ENCODE results near the gene TLE1.

The TLE1 gene

GRCh38 chr9:81573415-81574321 lies 115.7 kb downstream of the TLE1 start:
- no peak for DNase-seq (ENCODE audit: low spot score)

DNA sequence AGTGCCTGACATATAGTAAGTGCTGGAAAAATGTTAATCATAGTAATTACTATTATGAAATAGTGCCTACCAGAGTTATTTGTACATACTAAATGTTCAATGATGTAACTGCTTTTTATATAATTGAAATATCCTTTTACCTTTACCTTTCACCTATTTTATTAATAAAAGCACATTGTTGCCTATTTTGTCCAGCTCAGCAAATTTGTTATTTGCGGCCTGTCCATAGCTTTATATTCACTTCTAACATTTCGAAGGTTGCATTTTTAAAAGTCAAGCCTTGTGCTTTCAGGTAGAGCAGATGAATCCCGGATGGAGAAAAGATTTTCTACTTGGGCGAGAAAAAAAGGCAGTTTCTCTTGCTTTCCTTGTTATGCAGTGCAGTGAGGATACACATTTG lies 119.3 kb downstream of the TLE1 start:
- DNase-seq (ENCODE audit: low spot score) = no peak

GRCh38 chr9:81566074-81566698 lies 123.2 kb downstream of the TLE1 start:
- DNase-seq (ENCODE audit: low spot score) = no peak

- no peak for DNase-seq (ENCODE audit: low spot score)
Measured at GRCh38 chr9:81565609-81566008, 123.7 kb downstream of the TLE1 start.

DNA sequence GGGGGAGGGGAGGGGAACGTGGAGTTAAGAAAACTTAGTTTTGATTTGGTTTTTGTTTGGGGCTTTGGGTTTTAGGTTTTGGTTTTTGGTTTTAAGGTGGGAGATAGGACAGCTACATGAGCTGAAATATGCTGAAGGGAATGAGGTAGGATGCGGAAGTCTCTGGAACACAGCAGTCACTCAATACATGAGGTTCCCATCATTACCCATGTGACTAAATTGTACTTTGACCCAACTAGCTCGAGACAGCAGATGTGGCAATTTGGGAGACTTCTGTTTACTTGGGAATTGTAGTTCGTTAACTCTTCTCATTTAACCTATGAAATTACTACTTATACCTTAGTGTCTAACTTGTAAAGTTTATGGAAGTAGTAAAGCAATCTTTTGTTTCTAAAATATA lies 124.2 kb downstream of the TLE1 start:
- DNase-seq (ENCODE audit: low spot score) = no peak

DNA sequence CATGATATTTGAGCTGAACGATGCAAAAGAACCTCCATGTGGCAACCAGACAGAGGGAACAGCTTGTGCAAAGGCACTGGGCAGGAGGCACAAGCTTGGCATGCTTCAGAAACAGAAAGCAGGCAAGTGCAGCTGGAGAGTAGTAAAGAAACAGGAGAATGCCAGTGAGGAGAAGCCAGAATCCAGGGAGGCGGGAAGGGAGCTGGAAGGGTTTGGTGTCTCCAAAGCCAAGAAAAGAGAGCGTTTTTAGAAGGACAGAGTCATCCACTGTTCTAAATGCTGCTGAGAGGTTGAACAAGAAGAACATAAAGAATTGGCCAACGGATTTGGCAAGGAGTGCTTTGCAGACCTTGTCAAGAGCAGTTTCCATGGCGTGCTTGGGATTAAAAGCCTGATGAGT lies 124.7 kb downstream of the TLE1 start:
- no peak for DNase-seq (ENCODE audit: low spot score)

GRCh38 chr9:81563739-81564138 lies 125.6 kb downstream of the TLE1 start:
- no peak for DNase-seq (ENCODE audit: low spot score)

- no peak for DNase-seq (ENCODE audit: low spot score)
Measured at GRCh38 chr9:81563020-81563407, 126.3 kb downstream of the TLE1 start.

DNA sequence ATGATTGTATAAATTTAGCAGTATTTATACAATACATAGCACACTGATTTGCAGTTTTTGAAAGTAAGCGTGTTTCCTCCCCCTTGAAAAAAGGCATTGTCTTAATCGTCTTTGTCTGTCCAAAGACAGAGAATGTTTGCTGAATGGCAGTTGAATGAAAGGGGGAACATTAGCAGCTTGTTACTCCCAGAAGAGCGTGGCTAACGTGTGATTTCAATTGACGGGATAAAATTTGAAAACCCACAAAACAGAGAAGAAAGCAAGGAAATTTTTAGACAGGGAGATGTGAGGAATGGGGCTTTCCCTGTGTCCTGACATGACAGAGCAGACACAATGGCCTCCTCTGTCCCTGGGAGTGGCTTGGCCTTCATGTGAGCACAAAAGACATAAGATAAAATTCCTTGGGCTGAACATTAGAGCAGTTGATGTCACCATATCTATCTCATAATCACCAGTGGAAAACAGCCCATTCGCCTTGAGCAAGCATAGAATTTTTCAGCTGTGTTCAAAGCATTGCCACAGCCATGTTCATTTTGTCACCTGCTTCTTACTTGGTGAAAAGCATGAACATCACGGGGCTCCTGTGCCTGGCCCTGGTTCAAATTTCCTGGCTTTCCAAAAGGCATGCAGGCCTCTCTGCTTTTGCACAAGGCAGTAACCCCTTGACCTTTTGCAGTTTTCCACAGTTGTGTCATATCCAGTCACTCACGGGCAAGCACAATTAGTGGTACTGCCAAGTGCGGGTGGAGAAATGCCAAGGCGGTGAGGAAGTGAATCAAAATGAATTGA lies 126.9 kb downstream of the TLE1 start:
- DNase-seq (ENCODE audit: low spot score) = no peak

GRCh38 chr9:81560851-81561732 lies 128.3 kb downstream of the TLE1 start:
- no peak for DNase-seq (ENCODE audit: low spot score)

DNA sequence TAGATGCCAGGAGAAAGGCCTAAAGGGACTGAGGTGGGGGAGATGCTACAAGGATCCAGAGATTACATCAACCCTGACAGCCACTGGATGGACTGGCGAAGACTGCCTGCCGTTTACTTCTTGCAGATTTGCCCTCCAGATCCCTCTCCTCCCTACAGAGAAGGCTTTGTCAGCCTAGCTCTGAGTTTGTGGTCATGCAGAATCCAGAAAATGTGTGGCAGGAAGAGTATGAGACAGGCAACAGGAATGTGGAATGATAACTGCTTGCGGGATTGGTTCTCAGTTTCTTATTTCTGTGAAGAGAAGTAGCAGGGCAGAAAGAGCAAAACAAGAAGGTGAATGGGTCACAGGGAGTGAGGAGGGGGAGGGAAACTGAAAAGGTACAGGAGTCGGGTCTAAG lies 129.6 kb downstream of the TLE1 start:
- no peak for DNase-seq (ENCODE audit: low spot score)

GRCh38 chr9:81559197-81559596 lies 130.2 kb downstream of the TLE1 start:
- DNase-seq (ENCODE audit: low spot score) = no peak

- no peak for DNase-seq (ENCODE audit: low spot score)
Measured at GRCh38 chr9:81558091-81558830, 131.1 kb downstream of the TLE1 start.

DNA sequence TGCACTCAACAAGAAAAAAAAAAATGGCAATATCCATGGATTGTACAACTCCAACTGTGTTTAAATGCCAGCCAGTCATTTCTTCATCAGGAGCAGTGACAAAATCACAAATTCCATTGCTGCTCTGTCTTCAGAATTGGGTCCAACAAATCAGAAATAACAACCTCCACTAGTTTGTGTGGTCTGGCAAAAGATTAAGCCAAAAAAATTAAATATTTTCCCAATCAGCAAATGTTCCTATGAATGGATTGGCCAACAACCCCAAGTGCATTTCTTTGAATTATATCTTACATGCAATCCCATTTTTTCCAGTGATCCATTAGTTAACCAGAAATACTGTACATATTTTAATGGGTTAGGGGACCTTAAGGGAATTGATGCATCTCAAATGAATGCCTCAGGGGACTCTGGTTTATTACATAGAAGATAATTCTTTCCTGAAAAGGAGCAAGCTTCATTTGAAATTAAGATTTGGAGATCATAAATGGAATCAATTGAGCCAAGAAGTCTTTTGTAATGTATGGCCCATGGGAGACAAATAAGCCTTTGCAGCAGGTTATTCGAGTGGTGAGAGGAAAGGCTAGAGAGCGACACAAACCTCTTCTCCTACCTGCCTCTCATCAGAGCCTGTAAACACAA lies 131.8 kb downstream of the TLE1 start:
- DNase-seq (ENCODE audit: low spot score) = no peak

DNA sequence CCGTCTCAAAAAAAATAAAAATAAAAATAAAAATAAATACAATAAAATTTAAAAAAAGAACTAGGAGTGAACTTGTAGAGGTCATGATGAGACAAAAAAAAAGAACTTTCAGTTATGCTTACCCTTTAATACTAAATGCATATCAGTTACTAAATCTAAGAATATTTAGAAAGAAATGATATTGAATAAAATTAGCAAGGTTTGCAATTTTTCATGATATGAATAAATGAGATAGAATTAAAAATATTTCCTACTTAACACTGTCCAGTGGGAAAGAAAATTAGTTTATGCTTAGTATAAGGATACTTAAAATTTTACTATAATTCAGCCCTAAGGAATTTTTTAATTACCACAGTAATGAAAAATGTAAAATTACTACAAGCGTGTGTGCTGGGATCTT lies 132.4 kb downstream of the TLE1 start:
- no peak for DNase-seq (ENCODE audit: low spot score)

DNA sequence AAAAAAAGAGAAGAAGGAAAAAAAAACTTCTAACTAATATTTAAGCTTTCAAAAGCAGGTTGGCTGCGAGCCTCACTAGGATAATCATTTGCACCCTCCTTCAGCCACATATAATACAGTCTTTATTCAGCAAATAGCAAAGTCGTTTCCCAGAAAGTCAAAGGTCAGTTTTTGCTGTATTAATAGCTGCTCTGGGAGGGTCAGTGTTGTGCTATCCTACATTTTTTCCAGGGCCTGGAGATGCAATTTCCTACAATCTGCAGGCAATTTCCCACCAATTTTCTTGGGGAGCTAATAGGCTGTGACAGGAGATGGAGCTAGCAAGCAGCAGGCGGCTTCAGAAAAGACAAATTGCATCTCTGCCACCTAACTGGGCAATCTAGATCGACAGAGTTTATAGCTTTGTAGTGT lies 136.8 kb downstream of the TLE1 start:
- DNase-seq (ENCODE audit: low spot score) = no peak

DNA sequence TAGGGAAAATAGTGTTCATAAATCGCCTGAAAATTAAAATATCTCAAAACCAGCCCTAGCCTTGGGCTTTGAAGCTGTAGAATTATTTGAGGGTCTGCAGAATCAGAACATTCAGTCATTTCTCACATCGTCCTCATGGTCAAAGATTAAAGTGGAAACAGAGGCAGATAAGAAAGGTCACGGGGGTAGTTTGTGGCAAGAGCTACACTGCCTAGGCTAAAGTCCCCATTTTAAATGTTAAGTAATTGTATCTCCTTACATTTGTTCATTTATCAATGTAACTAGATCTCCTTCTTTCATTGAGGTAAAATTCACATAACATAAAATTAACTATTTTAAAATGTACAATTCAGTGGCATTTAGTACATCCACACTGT lies 139.2 kb downstream of the TLE1 start:
- no peak for DNase-seq (ENCODE audit: low spot score)

DNA sequence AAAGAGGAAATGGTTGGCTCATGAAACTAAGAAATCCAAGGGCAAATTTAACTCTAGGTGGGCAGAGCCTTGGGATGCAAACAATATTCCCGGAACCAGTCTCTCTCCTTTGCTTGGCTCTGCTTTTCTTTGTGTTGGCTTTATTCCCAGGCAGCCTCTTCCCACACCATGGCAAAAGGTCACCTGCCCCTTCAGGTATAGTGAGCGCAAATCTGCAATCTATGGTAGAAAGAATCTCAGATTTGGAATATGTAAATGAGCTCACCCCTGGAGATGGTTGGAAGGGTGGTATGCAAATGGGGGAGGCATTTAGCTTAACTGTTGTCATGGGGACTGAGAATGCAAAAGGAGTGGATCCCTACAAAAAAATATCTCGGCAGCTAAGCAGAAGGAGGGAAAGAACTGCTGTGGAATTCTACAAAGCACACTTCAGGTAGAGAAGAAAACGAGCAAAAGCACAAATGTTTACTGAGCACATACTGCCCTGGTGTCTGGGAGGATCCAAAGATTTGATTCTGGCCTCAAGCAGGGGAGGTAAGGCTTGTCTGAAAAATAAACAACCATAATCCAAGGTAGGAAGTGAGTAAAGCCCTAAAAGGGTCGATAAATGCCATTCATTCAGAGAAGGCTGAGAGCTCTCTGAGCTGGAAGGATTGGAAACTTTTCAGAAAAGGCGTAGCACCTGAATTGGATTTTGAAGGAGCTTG lies 139.7 kb downstream of the TLE1 start:
- DNase-seq (ENCODE audit: low spot score) = no peak

GRCh38 chr9:81548911-81549310 lies 140.4 kb downstream of the TLE1 start:
- no peak for DNase-seq (ENCODE audit: low spot score)

DNA sequence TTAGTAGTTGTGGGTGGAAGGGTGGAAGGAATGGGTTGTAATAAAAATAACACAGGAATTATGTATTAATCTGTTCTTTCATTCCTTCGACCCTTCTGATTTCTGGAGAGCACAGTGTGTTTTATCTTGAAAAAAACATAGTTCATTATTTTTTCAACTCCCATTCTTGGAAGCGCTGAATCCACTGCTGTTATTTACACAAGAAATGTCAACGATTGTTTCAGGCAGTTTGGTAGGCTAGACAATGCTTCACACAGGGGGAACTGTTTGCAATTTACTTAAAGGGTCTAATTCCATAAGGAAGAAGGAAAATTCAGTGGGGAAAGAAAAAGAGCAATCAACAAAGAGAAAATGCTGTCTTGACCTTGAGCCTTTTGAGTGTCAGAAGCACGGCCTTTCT lies 142.9 kb downstream of the TLE1 start:
- DNase-seq (ENCODE audit: low spot score) = no peak
